ENCODE measurements around the gene MAP4K5.

MAP4K5 gene

GRCh38 chr14:50398189-50398580 lies 134.2 kb downstream of the MAP4K5 start:
- DNase-seq: no peak

- no peak for DNase-seq
Measured at GRCh38 chr14:50397390-50398188, 134.8 kb downstream of the MAP4K5 start.

- peak in 1 of 2 experiments; percentile 48 for DNase-seq
Measured at GRCh38 chr14:50396631-50397389, 135.6 kb downstream of the MAP4K5 start, which contains the start of gene CDKL1. TSS of gene CDKL1 (minus strand) at chr14:50396881. CDS start at chr14:50395868, 1,013 bp downstream.

- DNase-seq: no peak
Measured at GRCh38 chr14:50395448-50395847, 136.9 kb downstream of the MAP4K5 start.

- DNase-seq: no peak
Measured at GRCh38 chr14:50394713-50395112, 137.7 kb downstream of the MAP4K5 start.

GRCh38 chr14:50389668-50390441 lies 142.5 kb downstream of the MAP4K5 start:
- no peak for DNase-seq

- no peak for DNase-seq
Measured at GRCh38 chr14:50388256-50388931, 144.0 kb downstream of the MAP4K5 start.

GRCh38 chr14:50387548-50387947 lies 144.8 kb downstream of the MAP4K5 start:
- no peak for DNase-seq

- DNase-seq: no peak
Measured at GRCh38 chr14:50383618-50384225, 148.6 kb downstream of the MAP4K5 start.

- no peak for DNase-seq
Measured at GRCh38 chr14:50381823-50382287, 150.5 kb downstream of the MAP4K5 start.

- no peak for DNase-seq
Measured at GRCh38 chr14:50381008-50381407, 151.4 kb downstream of the MAP4K5 start.

- no peak for DNase-seq
Measured at GRCh38 chr14:50380455-50380854, 151.9 kb downstream of the MAP4K5 start.

- DNase-seq: no peak
Measured at GRCh38 chr14:50379563-50379962, 152.8 kb downstream of the MAP4K5 start.

GRCh38 chr14:50377550-50378085 lies 154.8 kb downstream of the MAP4K5 start:
- no peak for DNase-seq

GRCh38 chr14:50375760-50376159 lies 156.6 kb downstream of the MAP4K5 start:
- no peak for DNase-seq

- DNase-seq: no peak
Measured at GRCh38 chr14:50373959-50374358, 158.4 kb downstream of the MAP4K5 start.

GRCh38 chr14:50371546-50371945 lies 160.8 kb downstream of the MAP4K5 start:
- no peak for DNase-seq
